Measurements from ENCODE around the gene ELP4. TPM values are rescaled to one million over a fixed set of nuclear protein-coding genes. Genes with fewer than 3 reads are reported as not detected.

The ELP4 gene
- total and polyA plus RNA-seq, 9 of the 15 experiments (the other 6 are each of a cell fraction or from before 2014, with no cell fraction given): 24.1 to 60.3 (median 38.7) TPM

GRCh38 chr11:31509429-31510345, at the start of gene ELP4, which contains the start of gene IMMP1L (continued):
- TF ChIP-seq, protein P1, sequence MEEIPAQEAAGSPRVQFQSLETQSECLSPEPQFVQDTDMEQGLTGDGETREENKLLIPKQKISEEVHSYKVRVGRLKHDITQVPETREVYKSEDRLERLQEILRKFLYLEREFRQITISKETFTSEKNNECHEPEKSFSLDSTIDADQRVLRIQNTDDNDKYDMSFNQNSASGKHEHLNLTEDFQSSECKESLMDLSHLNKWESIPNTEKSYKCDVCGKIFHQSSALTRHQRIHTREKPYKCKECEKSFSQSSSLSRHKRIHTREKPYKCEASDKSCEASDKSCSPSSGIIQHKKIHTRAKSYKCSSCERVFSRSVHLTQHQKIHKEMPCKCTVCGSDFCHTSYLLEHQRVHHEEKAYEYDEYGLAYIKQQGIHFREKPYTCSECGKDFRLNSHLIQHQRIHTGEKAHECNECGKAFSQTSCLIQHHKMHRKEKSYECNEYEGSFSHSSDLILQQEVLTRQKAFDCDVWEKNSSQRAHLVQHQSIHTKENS (CRISPR knock-in tag; IDR thresholded peaks at IDR 0.05): no peak
- no peak for TF ChIP-seq CSDE1 (IDR thresholded peaks at IDR 0.05)
- TF ChIP-seq NEUROD1 (IDR thresholded peaks at IDR 0.05; ENCODE audit: borderline replicate concordance, low read depth, low read length, partially characterized antibody): peak; percentile 90
- no peak for TF ChIP-seq NFE2 (IDR thresholded peaks at IDR 0.05; ENCODE audit: low read depth)
- TF ChIP-seq, protein P2, sequence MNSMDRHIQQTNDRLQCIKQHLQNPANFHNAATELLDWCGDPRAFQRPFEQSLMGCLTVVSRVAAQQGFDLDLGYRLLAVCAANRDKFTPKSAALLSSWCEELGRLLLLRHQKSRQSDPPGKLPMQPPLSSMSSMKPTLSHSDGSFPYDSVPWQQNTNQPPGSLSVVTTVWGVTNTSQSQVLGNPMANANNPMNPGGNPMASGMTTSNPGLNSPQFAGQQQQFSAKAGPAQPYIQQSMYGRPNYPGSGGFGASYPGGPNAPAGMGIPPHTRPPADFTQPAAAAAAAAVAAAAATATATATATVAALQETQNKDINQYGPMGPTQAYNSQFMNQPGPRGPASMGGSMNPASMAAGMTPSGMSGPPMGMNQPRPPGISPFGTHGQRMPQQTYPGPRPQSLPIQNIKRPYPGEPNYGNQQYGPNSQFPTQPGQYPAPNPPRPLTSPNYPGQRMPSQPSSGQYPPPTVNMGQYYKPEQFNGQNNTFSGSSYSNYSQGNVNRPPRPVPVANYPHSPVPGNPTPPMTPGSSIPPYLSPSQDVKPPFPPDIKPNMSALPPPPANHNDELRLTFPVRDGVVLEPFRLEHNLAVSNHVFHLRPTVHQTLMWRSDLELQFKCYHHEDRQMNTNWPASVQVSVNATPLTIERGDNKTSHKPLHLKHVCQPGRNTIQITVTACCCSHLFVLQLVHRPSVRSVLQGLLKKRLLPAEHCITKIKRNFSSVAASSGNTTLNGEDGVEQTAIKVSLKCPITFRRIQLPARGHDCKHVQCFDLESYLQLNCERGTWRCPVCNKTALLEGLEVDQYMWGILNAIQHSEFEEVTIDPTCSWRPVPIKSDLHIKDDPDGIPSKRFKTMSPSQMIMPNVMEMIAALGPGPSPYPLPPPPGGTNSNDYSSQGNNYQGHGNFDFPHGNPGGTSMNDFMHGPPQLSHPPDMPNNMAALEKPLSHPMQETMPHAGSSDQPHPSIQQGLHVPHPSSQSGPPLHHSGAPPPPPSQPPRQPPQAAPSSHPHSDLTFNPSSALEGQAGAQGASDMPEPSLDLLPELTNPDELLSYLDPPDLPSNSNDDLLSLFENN (IDR thresholded peaks at IDR 0.05; ENCODE audit: low read depth in 2 of 2, low read length in 2 of 2): 0 out of 4 replicates have a peak, but pooled peaks of 1 of the 2 experiments have one; percentile 18
- TF ChIP-seq PTRF (tag; IDR thresholded peaks at IDR 0.05): no peak
- TF ChIP-seq TBP (optimal IDR thresholded peaks at IDR 0.05; ENCODE audit: low read depth, low read length): peak; percentile 95
- no peak for TF ChIP-seq GTF2A2 (tag; IDR thresholded peaks at IDR 0.05)
- TF ChIP-seq ZC3H4 (CRISPR knock-in tag; IDR thresholded peaks at IDR 0.05; ENCODE audit: borderline replicate concordance): no peak
- TF ChIP-seq NCOA6 (IDR thresholded peaks at IDR 0.05): 0 out of 2 replicates have a peak, but pooled peaks have one; percentile 34
- TF ChIP-seq NFIC (IDR thresholded peaks at IDR 0.05): peak; percentile 32; the same call in 1 of the 2 replicates
- peak; percentile 76 for TF ChIP-seq ZEB2 (IDR thresholded peaks at IDR 0.05)
- TF ChIP-seq HDAC1 (IDR thresholded peaks at IDR 0.05): peak in 1 of 2 experiments; percentile 63; a peak in 2 of 4 replicates
- TF ChIP-seq CC2D1A (IDR thresholded peaks at IDR 0.05): peak; percentile 53; the same call in 1 of the 2 replicates
- peak; percentile 69 for TF ChIP-seq ESRRA (IDR thresholded peaks at IDR 0.05; ENCODE audit: borderline replicate concordance, low read depth)
- TF ChIP-seq, protein P3, sequence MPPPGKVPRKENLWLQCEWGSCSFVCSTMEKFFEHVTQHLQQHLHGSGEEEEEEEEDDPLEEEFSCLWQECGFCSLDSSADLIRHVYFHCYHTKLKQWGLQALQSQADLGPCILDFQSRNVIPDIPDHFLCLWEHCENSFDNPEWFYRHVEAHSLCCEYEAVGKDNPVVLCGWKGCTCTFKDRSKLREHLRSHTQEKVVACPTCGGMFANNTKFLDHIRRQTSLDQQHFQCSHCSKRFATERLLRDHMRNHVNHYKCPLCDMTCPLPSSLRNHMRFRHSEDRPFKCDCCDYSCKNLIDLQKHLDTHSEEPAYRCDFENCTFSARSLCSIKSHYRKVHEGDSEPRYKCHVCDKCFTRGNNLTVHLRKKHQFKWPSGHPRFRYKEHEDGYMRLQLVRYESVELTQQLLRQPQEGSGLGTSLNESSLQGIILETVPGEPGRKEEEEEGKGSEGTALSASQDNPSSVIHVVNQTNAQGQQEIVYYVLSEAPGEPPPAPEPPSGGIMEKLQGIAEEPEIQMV (tag; conservative IDR thresholded peaks at IDR 0.05; ENCODE audit: low read depth): no peak
- TF ChIP-seq ZBTB9 (CRISPR knock-in tag; IDR thresholded peaks at IDR 0.05): peak; percentile 77; the same call in 1 of the 2 replicates

Measured in K562 (cell line).